ENCODE results near the gene MTUS2.

The MTUS2 gene

DNA sequence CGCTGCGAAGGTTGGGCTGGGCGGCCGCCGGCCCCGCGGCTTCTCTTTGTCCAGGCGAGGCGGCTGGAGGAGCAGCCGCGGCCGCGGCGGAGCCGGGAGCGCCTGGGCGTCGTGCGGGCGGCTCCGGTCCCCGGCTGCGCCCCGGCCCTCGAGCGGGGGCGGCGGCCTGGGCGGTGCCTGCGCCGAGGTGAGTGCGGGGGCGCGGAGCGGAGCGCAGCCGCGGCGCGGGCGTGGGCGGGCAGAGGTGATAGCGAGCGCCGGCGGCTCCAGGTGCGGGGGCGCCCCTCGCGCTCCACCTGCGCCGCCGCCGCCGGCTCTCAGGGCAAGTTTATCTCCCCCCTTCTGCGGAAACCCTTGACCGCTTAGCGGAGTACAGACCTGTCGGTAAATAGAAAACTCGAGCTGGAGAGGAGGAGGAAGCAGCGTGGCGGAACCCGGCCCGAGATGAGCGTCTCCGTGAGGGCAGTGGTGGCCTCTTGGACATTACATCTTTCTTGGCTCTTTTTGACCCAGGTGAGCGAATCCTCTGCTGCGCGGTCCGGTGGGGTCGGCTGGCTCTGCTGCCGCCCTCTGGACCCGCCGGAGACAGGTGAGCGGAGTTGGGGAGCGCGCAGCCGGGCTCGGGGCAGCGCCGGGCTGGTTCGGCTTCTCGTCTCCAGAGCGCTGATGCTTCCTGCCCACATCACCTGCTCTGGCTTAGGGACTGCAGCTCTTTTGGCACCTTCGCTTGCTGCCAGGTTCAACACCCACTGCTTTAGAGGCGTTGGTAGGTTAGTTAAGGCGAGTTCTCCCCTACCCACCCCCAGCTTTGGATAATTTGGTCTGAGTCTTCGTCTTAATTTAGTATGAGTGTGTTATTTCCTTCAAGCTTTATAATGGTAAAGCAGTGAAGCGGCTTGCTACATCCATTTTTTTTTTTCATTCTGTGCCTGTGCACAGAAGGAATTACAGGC lies at the start of gene MTUS2:
Gene MTUS2 (plus strand): TSS at position 241 of the 953 bp plus-strand sequence.
- no peak for DNase-seq (ENCODE audit: low spot score)

DNA sequence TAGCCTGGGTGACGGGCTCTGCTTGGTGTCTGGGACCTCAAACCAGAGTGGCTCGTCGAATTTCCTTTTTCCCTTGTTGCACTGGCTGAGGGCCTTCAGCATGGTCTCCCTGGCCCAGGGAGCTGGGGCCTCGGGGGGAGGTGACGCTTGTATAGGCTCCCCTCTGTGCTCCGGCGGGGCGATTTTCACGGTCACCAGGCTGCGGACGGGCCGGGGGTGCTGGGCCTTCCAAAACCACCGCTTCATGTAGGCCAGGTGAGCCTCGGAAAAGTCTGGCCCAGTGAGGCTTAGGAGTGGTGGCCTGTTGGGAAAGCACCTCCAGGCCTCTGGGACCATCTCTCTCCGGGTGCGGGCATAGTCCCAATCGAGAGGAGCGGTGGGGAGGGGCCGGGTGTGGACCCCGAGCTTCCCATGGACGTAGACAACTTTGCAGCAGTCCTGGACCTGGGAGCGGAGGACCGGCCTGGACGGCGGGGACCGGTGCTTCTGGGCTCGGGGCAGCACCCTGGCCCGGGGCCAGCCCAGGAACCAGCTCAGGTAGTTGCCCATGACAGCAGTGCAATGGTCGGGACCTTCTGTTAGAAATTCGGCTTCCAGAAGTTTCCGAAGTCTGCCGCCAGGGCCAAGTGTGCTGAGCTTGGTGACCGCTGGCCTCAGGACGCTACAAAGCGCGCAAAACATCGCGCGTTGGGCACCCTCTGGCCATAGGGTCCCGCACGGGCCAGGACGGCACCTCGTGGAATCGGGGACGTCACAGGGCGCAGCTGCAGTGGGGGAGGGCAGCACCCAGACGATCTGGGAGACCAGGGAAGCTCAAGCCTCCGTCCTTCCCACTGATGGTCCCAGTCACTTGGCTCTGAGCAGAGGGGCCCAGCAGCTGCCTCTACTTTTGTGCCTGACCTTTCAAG lies 41.6 kb upstream of the MTUS2 start:
- DNase-seq (ENCODE audit: low spot score) = no peak

DNA sequence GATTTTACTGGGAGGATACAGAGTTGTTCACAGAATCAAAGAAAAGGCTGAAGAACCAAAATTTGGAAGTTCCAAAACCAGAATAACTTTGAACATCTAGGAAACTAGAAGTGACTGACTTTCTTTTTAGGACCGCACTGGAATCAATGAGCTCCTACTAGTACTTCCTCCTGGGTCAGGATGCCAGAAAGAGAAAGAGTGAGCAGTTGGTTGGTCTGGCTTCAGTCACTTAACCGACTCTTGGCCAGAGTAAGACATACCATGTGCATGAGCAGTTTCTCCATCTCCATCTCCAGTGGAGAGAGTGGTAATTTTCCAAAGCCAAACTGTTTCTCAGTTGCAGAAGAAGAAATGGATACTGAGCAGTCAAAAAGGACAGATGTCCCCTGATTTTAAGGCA lies 27.1 kb upstream of the MTUS2 start:
- no peak for DNase-seq (ENCODE audit: low spot score)

DNA sequence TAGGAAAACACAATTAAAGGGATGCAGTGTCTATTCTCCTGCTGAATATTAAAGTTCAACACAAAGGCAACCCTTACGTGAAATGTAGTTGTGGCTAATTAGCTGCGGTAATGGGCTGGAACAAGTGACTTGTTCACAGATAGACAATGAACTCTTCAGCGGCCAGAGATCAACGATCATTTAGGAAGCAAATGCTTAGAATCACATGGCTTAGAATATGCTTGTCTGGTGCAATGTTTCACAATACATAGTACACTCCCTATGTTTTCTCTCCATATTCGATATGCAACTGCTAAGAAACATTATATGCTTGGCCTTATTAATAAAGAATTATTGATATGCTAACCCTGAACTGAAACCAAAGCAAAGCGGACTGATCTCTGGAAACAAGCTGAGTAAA lies 25.7 kb upstream of the MTUS2 start:
- no peak for DNase-seq (ENCODE audit: low spot score)

DNA sequence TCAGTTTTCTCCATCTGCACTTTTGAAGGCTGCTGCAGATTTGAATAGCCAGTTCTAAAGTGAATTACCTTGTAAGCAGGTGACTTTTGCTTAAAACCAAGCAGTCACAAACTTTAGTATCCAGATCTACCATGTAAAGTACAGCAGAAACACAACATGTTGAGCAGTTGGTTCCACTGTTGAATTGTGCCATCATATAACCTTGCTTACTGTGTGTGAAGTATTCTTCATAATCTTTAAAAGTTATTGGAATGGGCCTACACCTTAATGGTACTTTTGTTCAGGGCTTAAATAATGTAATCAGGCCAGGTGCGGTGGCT lies 23.2 kb upstream of the MTUS2 start:
- no peak for DNase-seq (ENCODE audit: low spot score)

DNA sequence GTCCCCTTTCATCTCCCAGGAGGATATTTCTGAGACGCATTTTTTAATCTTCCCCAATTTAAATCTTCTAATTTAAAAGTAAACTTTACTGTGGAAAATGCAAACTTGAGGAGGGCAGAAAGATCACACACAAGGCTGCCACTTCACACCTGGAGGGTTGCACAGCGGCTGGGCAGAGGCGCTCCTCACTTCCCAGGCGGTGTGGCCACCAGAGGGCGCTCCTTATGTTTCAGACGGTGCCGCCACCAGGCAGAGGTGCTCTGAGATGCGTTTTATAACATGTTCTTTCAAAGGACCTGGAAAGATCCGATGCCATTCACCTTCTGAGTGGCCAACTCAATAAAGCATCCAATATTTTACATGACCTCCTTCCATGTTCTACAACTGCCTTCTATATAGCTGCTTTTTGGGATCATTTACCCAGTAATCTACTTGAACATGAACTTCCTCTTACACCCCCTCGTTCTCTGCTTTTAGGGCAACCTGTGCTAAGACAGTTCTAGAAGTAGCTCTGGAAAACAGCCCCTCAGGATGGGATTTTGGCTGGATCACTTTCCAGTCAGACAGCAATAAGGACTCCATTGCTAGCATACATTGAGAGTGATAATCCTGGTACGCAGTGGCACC lies 14.8 kb upstream of the MTUS2 start:
- DNase-seq (ENCODE audit: low spot score) = peak; percentile 4

DNA sequence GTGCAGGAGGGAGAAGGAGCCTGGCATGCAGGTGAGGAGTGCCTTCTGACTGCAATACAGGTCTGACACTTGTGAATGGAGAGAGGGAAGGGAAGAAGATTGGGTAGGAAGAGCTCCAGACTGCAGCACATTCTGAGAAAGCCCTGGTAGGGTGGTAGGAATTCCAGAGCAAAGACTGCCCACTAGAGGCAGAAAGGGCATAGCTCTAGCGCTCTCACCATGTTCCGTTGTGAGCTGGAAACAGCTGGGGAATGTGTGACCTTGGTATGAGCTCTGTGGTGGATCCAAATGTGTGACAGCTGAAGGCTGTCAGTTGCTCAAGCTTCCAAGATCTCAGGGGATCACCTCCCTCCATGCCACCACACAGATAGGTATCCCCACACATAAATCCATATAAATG lies 2.9 kb upstream of the MTUS2 start:
- DNase-seq (ENCODE audit: low spot score) = no peak

DNA sequence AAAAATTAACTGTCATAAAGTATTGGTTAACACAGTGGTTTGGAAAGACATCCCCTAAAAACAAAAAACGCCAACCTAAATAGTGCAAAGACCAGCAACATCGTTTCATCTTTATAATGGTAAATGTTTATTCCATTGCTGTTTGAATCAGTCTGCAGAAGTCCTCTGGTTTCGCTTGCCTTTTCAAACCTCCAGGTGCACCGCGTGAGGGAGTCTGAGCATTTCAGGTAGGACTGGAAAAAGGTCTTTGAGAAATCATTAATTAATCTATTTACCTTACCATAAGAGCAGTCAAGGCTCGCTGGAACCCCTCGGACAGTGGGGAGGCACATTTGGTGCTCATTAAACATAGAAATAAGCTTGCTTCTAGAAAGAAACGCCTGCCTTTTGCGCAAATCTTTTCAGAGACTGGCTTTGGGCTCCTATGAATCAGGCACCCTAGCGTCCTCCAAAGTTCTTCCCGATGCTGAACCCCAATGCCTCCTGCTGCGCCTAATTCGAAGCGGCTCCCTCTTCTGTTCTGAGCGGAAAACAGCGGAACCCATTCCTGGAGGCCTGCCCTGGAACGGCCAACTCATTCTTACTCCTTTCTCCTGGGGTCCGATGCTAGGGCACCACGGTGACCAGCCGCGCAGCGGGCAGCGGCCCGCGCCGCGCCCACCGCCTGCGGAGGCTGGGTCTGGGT lies 951 bp upstream of the MTUS2 start:
- no peak for DNase-seq (ENCODE audit: low spot score)

DNA sequence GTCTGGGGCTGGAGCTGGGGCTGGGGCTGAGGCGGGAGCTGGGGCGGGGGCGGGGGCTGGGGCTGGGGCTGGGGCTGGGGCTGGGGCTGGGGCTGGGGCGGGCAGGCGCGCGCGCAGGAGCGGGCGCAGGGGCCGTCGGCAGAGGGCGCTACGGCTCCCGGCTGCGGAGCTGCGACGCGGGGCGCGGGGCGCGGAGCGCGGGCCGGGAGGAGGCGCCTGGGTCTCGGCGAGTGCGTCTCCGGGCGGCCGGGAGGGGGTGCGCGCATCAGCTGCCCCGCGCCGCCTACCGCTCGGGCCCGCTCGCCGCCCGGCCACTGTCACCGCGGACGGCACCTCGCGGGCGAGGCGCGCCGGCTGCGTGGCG lies 422 bp upstream of the MTUS2 start:
- peak; percentile 33 for DNase-seq (ENCODE audit: low spot score)

DNA sequence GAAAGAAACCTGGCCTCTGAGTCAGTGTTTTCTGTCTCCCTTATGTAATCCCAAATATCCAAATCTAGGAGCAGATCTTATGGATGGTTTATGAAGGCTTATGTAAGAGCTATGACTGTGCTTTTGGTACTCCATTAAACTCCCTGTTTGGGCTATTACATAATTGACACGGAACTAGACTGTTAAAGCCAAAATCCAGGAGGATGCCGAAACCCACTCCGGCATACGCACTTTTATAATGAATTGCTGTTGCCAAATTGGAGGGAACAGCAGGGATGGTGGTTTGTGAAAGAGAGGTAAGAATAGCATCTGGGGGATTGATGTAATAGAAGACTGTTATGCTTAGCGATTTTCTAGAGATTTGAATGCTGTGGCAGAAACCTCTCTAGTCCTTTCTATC lies 2.0 kb downstream of the MTUS2 start:
- DNase-seq (ENCODE audit: low spot score) = no peak

DNA sequence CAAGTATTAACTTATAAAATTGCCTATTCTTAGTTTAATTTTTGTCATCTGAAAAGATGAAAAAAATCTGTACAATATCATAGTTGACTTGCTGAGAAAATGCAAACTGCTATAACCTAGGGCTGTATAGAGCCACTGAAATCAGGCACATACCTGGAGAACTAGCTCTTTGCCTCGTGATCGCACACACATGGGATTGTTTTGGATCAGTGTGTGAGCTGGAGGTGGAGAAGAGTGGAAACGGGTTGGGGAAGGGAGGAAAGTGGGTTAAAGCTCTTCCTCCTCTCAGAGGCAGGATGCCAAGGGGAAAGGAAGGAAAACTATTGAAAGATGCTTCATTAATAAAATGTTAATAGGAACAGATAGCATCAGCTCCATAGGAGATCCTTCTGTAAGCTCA lies 2.7 kb downstream of the MTUS2 start:
- DNase-seq (ENCODE audit: low spot score) = no peak

DNA sequence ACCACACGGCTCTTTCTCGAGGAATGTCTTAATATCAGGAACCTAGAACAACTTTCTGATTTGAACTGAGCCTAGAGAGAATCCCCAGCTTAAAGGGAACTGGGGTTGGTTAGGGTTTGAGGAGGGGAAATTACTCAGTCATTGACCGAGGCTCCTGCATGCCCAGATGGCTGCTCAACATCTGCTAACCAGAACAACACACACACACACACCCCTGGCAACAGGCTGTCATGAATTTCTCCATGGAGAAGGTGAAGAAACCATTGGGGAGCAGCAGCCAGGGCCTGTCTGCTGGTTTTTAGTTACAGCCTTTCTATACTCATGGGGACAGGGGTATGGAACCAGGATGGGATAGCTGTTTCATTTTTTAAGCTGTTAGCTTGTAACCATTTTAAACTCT lies 5.2 kb downstream of the MTUS2 start:
- no peak for DNase-seq (ENCODE audit: low spot score)

DNA sequence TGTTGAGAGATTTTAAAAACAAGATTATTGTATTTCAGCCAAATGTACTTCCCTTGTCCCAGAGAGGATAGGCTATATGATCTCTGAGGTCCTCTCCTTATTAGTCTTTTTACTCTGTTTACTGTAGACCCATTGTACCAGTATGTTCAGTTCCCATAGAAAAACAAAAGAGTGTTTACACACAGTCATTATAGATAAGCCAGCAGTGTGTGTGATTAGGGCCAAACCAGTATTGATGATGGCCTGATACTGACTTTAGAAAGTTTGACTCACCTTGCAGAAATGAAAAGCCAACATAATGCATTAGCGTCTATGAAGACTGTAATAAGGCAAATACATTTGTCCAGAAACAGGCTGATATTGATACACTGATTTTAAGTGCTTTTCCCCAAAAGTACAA lies 6.2 kb downstream of the MTUS2 start:
- no peak for DNase-seq (ENCODE audit: low spot score)

DNA sequence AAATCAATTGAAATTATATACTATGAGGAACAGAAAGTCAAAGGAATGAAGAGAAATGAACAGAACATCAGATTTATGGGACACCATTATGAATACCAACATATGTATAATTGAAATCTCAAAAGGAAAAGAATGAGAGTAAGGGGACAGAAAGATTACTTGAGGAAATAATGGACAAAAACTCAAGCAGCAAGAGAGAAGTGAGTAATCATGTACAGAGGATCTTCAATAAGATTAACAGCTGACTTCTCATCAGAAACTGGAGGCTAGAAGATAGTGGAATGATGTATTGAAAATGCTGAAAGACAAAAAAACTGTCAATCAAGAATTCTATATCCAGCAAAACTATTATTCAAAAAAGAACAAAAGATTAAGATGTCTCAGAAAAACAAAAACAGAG lies 10.4 kb downstream of the MTUS2 start:
- DNase-seq (ENCODE audit: low spot score) = no peak

DNA sequence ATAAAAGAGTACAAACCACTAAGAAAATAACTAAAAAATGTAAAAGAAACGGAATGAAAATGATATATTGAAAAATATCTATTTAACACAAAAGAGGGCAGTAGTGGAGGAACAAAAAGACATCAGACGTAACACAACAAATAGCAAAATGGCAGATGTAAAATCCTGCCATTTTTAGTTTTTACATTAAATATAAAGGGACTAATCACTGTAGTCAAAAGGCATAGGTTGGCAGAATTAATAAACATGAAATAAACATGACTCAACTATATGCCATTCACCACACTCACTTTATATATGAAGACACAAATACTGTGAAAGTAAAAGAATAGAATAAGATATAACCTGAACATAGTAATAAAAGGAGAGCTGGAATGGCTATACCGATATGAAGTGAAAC lies 11.0 kb downstream of the MTUS2 start:
- DNase-seq (ENCODE audit: low spot score) = no peak

DNA sequence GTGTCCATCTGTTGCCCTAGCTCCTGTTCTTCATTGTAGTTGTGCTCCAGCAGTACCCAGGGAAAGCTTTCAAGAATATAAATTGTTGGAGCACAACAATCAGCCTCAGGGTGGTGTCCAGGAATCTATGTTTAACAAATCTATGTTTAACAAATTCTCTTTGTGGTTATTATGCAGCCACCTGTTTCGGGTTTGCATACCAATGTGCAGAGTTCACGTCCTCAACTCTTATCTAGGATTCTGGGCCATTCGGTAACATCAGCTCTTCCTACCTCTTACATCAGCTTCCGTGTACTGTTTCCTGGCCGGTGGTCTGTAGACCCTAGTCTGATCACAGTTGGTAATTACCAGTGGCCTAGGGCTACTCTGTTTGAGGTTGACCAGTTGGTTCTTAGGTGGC lies 17.0 kb downstream of the MTUS2 start:
- DNase-seq (ENCODE audit: low spot score) = no peak

DNA sequence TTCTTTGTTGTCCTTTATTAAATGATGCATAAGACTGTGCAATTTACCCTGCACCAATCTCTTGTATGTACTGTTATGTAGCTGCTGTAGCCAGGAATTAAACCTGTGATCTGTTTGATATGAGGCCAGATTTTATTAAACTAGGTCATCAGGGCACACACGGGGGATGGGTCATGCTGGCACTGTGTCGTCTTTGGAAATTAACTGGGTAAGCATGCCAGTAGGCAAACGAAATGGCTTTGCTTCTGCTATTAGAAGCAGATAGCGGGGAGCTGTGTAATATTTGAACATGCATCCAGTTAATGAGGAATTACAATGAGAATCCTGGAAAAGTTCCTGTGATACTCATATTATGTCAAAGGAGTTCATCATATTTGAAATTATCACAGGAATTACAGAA lies 23.5 kb downstream of the MTUS2 start:
- no peak for DNase-seq (ENCODE audit: low spot score)

DNA sequence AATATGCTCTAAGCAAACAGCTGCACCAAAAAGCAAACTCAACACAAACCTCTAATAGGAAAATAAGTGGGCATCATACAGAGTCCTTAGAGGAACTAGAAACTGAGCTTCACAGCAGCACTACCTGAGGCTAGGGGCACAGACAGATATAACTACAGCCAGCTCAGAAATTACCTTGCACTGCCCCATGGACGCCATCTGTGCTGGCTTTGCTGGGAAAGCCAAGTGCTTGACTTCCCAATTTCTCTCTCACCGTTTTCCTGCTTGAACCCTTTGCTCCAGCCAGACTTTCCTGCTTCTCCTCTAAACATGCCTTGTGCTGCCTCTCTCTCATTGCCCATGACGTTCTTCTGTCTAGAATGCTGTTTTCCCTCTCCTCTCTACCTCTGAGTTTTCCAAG lies 29.3 kb downstream of the MTUS2 start:
- DNase-seq (ENCODE audit: low spot score) = no peak

DNA sequence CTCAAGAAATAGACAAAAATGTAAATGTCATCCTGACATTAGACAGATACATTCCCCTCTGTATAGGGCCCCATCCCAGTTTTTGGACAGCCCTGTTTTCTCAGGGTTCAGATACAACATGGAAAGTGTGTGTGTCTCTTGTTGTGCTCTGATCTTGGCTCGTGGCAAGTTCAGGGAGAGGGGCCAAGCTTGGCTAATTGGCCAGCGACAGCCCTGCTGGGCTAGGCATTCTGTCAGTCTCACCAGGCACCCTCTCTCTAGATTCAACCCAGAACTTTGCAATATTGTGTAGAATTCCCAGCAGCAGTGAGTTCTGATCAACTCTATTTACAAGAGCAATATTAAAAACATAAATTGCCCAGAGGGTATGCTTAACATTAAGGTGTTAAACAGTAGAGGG lies 30.1 kb downstream of the MTUS2 start:
- DNase-seq (ENCODE audit: low spot score) = no peak

DNA sequence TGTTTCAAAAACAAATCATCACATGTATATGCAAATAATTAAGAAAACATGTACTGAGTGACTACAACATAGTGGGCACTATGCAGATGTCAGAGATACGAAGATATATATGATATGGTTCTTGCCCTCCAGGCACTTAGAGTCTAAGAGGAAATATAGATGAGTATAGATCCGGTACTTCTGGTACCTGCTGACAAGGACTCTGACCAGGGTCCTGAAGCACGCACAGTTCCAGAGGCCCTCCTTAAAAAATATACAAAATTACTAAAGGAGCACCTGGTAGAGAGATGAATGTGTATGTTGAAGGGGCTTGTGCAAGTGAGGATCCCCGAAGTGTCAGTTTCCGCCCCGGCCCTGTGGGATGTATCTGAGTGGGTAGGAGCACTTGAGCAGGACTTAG lies 31.3 kb downstream of the MTUS2 start:
- DNase-seq (ENCODE audit: low spot score) = no peak

DNA sequence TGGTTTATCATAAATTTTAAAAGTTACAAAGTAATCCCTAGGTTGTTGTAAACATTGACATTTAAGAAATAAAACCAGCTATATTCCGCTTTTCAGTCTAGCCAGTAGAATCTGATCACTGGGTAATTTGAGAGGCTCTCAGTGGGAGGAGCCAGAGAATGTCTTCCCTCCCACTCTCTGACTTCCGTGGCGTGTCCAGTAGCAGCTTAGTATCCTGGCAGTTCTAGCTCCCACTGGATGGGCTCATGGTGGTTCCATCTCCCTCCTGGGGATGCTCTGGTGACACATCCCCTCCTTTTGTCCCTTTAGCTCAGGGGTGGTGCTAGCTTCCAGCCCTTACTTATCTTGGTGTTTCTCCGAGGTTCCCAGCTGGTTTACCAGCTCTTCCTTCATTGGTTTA lies 34.5 kb downstream of the MTUS2 start:
- DNase-seq (ENCODE audit: low spot score) = no peak

DNA sequence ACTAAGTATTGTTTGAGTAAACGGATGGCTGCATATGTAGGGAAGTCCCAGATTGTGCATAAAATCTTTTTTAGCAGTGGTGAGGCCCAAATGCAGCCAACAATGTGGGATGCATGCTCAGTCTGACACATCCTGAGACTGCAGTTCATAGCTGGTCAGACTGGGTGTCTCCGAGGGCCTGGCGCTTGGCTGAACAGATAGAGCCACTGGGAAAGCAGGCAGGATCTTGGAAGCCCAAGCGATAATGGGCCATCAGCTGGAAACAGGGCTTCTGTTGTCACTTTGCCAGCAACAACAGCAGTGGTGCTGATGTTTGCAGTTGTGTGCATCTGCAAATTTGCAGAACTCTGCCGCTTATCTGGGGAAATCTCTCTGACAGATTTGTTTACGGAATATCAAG lies 36.1 kb downstream of the MTUS2 start:
- no peak for DNase-seq (ENCODE audit: low spot score)

All from CD4-positive, alpha-beta T cell treated with Interleukin-2 at 100 ng/mL for 4 hours (primary cell).